NT2/D1 (cell line): ENCODE data around the gene TPPP2.

Experiments
- DNase-seq: peaks from one replicate; pipeline ENCODE4 v3.0.0-alpha.2; 2011; ENCODE audit warnings: low read depth, low spot score
- H3K27me3 ChIP-seq: 2 replicates; pipeline ENCODE4 v1.6.0; 2011; ENCODE audit warnings: mild to moderate bottlenecking; ENCODE audit not compliant: insufficient read length, insufficient read depth
- H3K36me3 ChIP-seq: 2 replicates; pipeline ENCODE4 v1.6.1; 2011; ENCODE audit warnings: mild to moderate bottlenecking, low read length, mixed read lengths; ENCODE audit not compliant: insufficient read depth, insufficient read length
- H3K4me1 ChIP-seq: 2 replicates; pipeline ENCODE4 v1.5.1; 2011; ENCODE audit not compliant: insufficient read depth, insufficient read length
- H3K4me3 ChIP-seq: 2 replicates; pipeline ENCODE4 v1.5.1; 2011; ENCODE audit warnings: low read depth; ENCODE audit not compliant: insufficient read length
- H3K9ac ChIP-seq: 2 replicates; pipeline ENCODE4 v1.6.0; 2011; ENCODE audit warnings: low read depth; ENCODE audit not compliant: insufficient read length
- H3K9me3 ChIP-seq: 2 replicates; pipeline ENCODE4 v1.5.1; 2011; ENCODE audit warnings: mild to moderate bottlenecking, low read length; ENCODE audit not compliant: insufficient read depth
- SUZ12 ChIP-seq: IDR thresholded peaks from 2 replicates; pipeline ENCODE4 v1.6.1; 2011; ENCODE audit not compliant: insufficient read length, insufficient read depth; ENCODE audit errors: extremely low read depth
- YY1 ChIP-seq: IDR thresholded peaks from 2 replicates; pipeline ENCODE4 v1.6.1; 2011; ENCODE audit not compliant: insufficient read length, insufficient read depth
- ZNF274 ChIP-seq: IDR thresholded peaks from 2 replicates; pipeline ENCODE4 v1.6.1; 2011; ENCODE audit warnings: mild to moderate bottlenecking, low read depth, low read length

Gene TPPP2

GRCh38 chr14:20989787-20990600, 40.0 kb upstream of the TPPP2 start, which contains the start of gene METTL17:
Gene METTL17 (plus strand): TSS chr14:20989980. CDS start chr14:20990003, 23 bp downstream.
- peak within 1 kb of the TSS; percentile 91 for H3K9ac ChIP-seq
- H3K4me3 ChIP-seq: peak within 1 kb of the TSS; percentile 86
- DNase-seq: peak; percentile 83
- no peaks in the 10 kb centered on the region for H3K4me1 ChIP-seq
- H3K9me3 ChIP-seq: no peaks in the 10 kb centered on the region
- H3K27me3 ChIP-seq: no peaks in the 10 kb centered on the region
- H3K36me3 ChIP-seq: peaks cover 36% of the 10 kb centered on the region
- no peak for TF ChIP-seq ZNF274
- TF ChIP-seq SUZ12: no peak
- TF ChIP-seq YY1: peak; percentile 64

- no peak for DNase-seq
- Histone ChIP-seq H3K36me3 (peaks cover 52% of the 10 kb centered on the region), H3K4me1 (peaks cover 6% of the 10 kb centered on the region), H3K27me3 (no peaks in the 10 kb centered on the region), H3K4me3 (no peak overlapping the region), H3K9ac (no peak overlapping the region), H3K9me3 (no peaks in the 10 kb centered on the region)
- TF ChIP-seq SUZ12: no peak
Observed at GRCh38 chr14:20996521-20996920, 33.5 kb upstream of the TPPP2 start.

GRCh38 chr14:20997115-20997514, 32.9 kb upstream of the TPPP2 start:
- no peak overlapping the region for H3K9ac ChIP-seq
- no peaks in the 10 kb centered on the region for H3K9me3 ChIP-seq
- peaks cover 47% of the 10 kb centered on the region for H3K36me3 ChIP-seq
- no peaks in the 10 kb centered on the region for H3K27me3 ChIP-seq
- TF ChIP-seq ZNF274: no peak
- no peak for TF ChIP-seq SUZ12
- no peak for TF ChIP-seq YY1
- DNase-seq: no peak
- no peak overlapping the region for H3K4me3 ChIP-seq
- peaks cover 6% of the 10 kb centered on the region for H3K4me1 ChIP-seq

- H3K9me3 ChIP-seq: no peaks in the 10 kb centered on the region
- H3K9ac ChIP-seq: no peak overlapping the region
- DNase-seq: no peak
- no peak overlapping the region for H3K4me3 ChIP-seq
- peaks cover 6% of the 10 kb centered on the region for H3K4me1 ChIP-seq
- TF ChIP-seq ZNF274: no peak
- no peak for TF ChIP-seq SUZ12
- no peak for TF ChIP-seq YY1
- H3K36me3 ChIP-seq: peaks cover 42% of the 10 kb centered on the region
- H3K27me3 ChIP-seq: no peaks in the 10 kb centered on the region
Observed at GRCh38 chr14:20997564-20997963, 32.5 kb upstream of the TPPP2 start.

GRCh38 chr14:20998139-20998538, 31.9 kb upstream of the TPPP2 start:
- DNase-seq: no peak
- H3K36me3 ChIP-seq: peaks cover 37% of the 10 kb centered on the region
- peaks cover 6% of the 10 kb centered on the region for H3K4me1 ChIP-seq
- H3K9me3 ChIP-seq: no peaks in the 10 kb centered on the region
- H3K4me3 ChIP-seq: no peak overlapping the region
- H3K9ac ChIP-seq: no peak overlapping the region
- no peaks in the 10 kb centered on the region for H3K27me3 ChIP-seq
- no peak for TF ChIP-seq SUZ12

- no peak within 1 kb of the TSS for H3K4me3 ChIP-seq
- TF ChIP-seq ZNF274: no peak
- no peak for TF ChIP-seq YY1
- no peak for TF ChIP-seq SUZ12
- peak; percentile 8 for DNase-seq
Observed at GRCh38 chr14:20998674-20999366, 31.2 kb upstream of the TPPP2 start, which contains the start of gene SLC39A2. Gene SLC39A2 (plus strand): TSS chr14:20999293. CDS start chr14:20999447, 154 bp downstream.

GRCh38 chr14:20999591-20999990, 30.4 kb upstream of the TPPP2 start:
- Histone ChIP-seq H3K4me3 (no peak overlapping the region), H3K4me1 (peaks cover 6% of the 10 kb centered on the region), H3K27me3 (no peaks in the 10 kb centered on the region), H3K36me3 (peaks cover 24% of the 10 kb centered on the region), H3K9me3 (no peaks in the 10 kb centered on the region), H3K9ac (no peak overlapping the region)
- no peak for DNase-seq
- TF ChIP-seq SUZ12 (no peak), YY1 (no peak), ZNF274 (no peak)

More at GRCh38 chr14:20998674-20999366, 31.2 kb upstream of the TPPP2 start, which contains the start of gene SLC39A2:
- Histone ChIP-seq H3K4me1 (peaks cover 6% of the 10 kb centered on the region), H3K27me3 (no peaks in the 10 kb centered on the region), H3K9me3 (no peaks in the 10 kb centered on the region), H3K36me3 (peaks cover 32% of the 10 kb centered on the region), H3K9ac (no peak within 1 kb of the TSS)

GRCh38 chr14:21001218-21001617, 28.8 kb upstream of the TPPP2 start:
- Histone ChIP-seq H3K27me3 (no peaks in the 10 kb centered on the region), H3K36me3 (peaks cover 8% of the 10 kb centered on the region), H3K9ac (no peak overlapping the region), H3K9me3 (no peaks in the 10 kb centered on the region), H3K4me1 (peaks cover 6% of the 10 kb centered on the region), H3K4me3 (no peak overlapping the region)
- no peak for DNase-seq
- TF ChIP-seq SUZ12: no peak
- TF ChIP-seq ZNF274: no peak
- no peak for TF ChIP-seq YY1
